Measurements from ENCODE around the gene NME3.

DNA sequence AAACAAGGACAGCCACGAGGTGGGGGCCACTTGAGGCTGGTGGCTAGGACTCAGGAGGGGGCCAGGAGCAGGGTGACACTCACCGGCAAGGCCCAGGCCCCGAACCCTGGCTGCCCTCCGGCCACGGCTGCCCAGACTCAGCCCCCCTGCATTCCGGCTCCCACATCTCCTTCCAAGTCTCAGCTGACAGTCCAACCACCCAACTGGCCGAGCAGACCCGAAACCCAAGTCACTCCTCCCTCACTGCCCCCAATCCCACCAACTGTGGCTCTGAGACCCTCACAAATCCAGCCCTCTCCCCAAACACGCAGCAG is 45.9 kb upstream of the NME3 start:
- TF ChIP-seq NFYB (CRISPR knock-in tag; IDR thresholded peaks at IDR 0.05), result no peak
- TF ChIP-seq BCL6 (CRISPR knock-in tag; IDR thresholded peaks at IDR 0.05), result no peak
- TF ChIP-seq, protein P1, sequence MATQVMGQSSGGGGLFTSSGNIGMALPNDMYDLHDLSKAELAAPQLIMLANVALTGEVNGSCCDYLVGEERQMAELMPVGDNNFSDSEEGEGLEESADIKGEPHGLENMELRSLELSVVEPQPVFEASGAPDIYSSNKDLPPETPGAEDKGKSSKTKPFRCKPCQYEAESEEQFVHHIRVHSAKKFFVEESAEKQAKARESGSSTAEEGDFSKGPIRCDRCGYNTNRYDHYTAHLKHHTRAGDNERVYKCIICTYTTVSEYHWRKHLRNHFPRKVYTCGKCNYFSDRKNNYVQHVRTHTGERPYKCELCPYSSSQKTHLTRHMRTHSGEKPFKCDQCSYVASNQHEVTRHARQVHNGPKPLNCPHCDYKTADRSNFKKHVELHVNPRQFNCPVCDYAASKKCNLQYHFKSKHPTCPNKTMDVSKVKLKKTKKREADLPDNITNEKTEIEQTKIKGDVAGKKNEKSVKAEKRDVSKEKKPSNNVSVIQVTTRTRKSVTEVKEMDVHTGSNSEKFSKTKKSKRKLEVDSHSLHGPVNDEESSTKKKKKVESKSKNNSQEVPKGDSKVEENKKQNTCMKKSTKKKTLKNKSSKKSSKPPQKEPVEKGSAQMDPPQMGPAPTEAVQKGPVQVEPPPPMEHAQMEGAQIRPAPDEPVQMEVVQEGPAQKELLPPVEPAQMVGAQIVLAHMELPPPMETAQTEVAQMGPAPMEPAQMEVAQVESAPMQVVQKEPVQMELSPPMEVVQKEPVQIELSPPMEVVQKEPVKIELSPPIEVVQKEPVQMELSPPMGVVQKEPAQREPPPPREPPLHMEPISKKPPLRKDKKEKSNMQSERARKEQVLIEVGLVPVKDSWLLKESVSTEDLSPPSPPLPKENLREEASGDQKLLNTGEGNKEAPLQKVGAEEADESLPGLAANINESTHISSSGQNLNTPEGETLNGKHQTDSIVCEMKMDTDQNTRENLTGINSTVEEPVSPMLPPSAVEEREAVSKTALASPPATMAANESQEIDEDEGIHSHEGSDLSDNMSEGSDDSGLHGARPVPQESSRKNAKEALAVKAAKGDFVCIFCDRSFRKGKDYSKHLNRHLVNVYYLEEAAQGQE (IDR thresholded peaks at IDR 0.05; ENCODE audit: borderline replicate concordance in 1 of 2, low read depth in 1 of 2, low read length in 2 of 2), result no peak
- no peak for TF ChIP-seq SP4 (CRISPR knock-in tag; IDR thresholded peaks at IDR 0.05)
- TF ChIP-seq ZSCAN30 (CRISPR knock-in tag; IDR thresholded peaks at IDR 0.05), result no peak
- no peak for TF ChIP-seq ZNF232 (CRISPR knock-in tag; IDR thresholded peaks at IDR 0.05; ENCODE audit: borderline replicate concordance)
- TF ChIP-seq DPF2 (CRISPR knock-in tag; IDR thresholded peaks at IDR 0.05; ENCODE audit: borderline replicate concordance, low read depth), result no peak
- TF ChIP-seq, protein P2, sequence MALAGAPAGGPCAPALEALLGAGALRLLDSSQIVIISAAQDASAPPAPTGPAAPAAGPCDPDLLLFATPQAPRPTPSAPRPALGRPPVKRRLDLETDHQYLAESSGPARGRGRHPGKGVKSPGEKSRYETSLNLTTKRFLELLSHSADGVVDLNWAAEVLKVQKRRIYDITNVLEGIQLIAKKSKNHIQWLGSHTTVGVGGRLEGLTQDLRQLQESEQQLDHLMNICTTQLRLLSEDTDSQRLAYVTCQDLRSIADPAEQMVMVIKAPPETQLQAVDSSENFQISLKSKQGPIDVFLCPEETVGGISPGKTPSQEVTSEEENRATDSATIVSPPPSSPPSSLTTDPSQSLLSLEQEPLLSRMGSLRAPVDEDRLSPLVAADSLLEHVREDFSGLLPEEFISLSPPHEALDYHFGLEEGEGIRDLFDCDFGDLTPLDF (CRISPR knock-in tag; IDR thresholded peaks at IDR 0.05), result no peak
- TF ChIP-seq TAF15 (IDR thresholded peaks at IDR 0.05; ENCODE audit: low read depth, low read length, poor library complexity, severe bottlenecking), result no peak

All from HepG2 (cell line).